K562 (cell line): ENCODE measurements around the gene DBP. TPM values are rescaled to one million over a fixed set of nuclear protein-coding genes. Genes with fewer than 3 reads are reported as not detected.

Experiments
- FOS ChIP-seq: IDR thresholded peaks from 3 replicates; pipeline ENCODE4 v1.6.1; 2011; ENCODE audit not compliant: insufficient read length; ENCODE audit errors: extremely low read depth
- FOSL1 ChIP-seq: fragments of 200-800 bp; sonication (Bioruptor generic); conservative IDR thresholded peaks from 2 replicates; pipeline ENCODE4 v1.6.1; 2016; ENCODE audit warnings: missing genetic modification characterization, missing compliant biosample characterization
- MTA1 ChIP-seq: fragments of 450-650 bp; IDR thresholded peaks from 2 replicates; pipeline ENCODE4 v1.6.1; 2017; ENCODE audit warnings: borderline replicate concordance
- MYBL2 ChIP-seq, 2 experiments: fragments of 450-650 bp in 1 of 2; sonication (generic) in 1 of 2; formaldehyde crosslinking in 1 of 2; IDR thresholded peaks; 2 replicates each; pipeline versions ENCODE4 v1.6.1 to v1.8.1; 2017 to 2022; ENCODE audit warnings: borderline replicate concordance in 1 of 2, inconsistent platforms in 1 of 2, low read depth in 1 of 2, mild to moderate bottlenecking in 1 of 2, missing genetic modification reagents in 1 of 2, moderate library complexity in 1 of 2
- NR2C2 ChIP-seq, 2 experiments: fragments of 200-800 bp in 1 of 2; sonication (Bioruptor generic) in 1 of 2; sonication (generic) in 1 of 2; formaldehyde crosslinking in 1 of 2; IDR thresholded peaks; 2 replicates each; pipeline versions ENCODE4 v1.6.1 to v1.8.0; 2016 to 2022; ENCODE audit warnings: mild to moderate bottlenecking in 1 of 2, missing compliant biosample characterization in 1 of 2, missing genetic modification characterization in 1 of 2, missing genetic modification reagents in 1 of 2
- NRF1 ChIP-seq, 2 experiments: fragments of 450-650 bp; IDR thresholded peaks in 1 of 2; conservative IDR thresholded peaks in 1 of 2; 2 replicates each; pipeline ENCODE4 v1.6.1; 2014; ENCODE audit warnings: mild to moderate bottlenecking in 2 of 2
- PTRF ChIP-seq: fragments of 450-650 bp; IDR thresholded peaks from 2 replicates; pipeline ENCODE4 v1.6.1; 2016; ENCODE audit warnings: mild to moderate bottlenecking, missing genetic modification characterization, missing compliant biosample characterization
- ZNF24 ChIP-seq: fragments of 450-650 bp; IDR thresholded peaks from 2 replicates; pipeline ENCODE4 v1.6.1; 2016
- polyA plus RNA-seq, 8 experiments: library from polyadenylated mRNA; depleted of rRNA in 4 of 8; stranded (reverse) in 5 of 8; unstranded in 3 of 8; fragments of >200 nt; fragmentation: Nextera tagmentation in 2 of 8; fragmentation: Illumina TruSeq in 1 of 8; extraction: Ambion mirVana in 2 of 8; extraction: Trizol in 1 of 8; gene quantifications; 2 replicates each; pipeline versions ENCODE4 v1.2.1 to v1.2.3, GENCODE V29; 2011 to 2014; ENCODE audit warnings: inconsistent platforms in 1 of 8, missing spikeins in 1 of 8
- total RNA-seq, 7 experiments: library from RNA; depleted of rRNA in 6 of 7; stranded (reverse); fragments of >200 nt in 6 of 7; fragmentation: Illumina TruSeq in 2 of 7; extraction: Trizol in 2 of 7; gene quantifications; 2 replicates each; pipeline versions ENCODE4 v1.2.1 to v1.2.3, GENCODE V29; 2011 to 2021; ENCODE audit warnings: low replicate concordance in 1 of 7
- TF ChIP-seq, protein P1 (sequence below): IDR thresholded peaks from 2 replicates; pipeline ENCODE4 v1.6.1; 2012; ENCODE audit warnings: low read depth, low read length, improper control_type of control experiment, borderline replicate concordance
- TF ChIP-seq, protein P2 (sequence below): fragments of 250-450 bp; sonication (Bioruptor Pico); IDR thresholded peaks from 2 replicates; pipeline ENCODE4 v1.8.0; 2022; ENCODE audit warnings: moderate library complexity, mild to moderate bottlenecking, inconsistent platforms
- TF ChIP-seq, protein P3 (sequence below): fragments of 450-650 bp; IDR thresholded peaks from 2 replicates; pipeline ENCODE4 v1.7.1; 2018; ENCODE audit warnings: mild to moderate bottlenecking, low read depth; ENCODE audit not compliant: partially characterized antibody
- TF ChIP-seq, protein P4 (sequence below): sonication (generic); formaldehyde crosslinking; IDR thresholded peaks from 2 replicates; pipeline ENCODE4 v1.4.0; 2020; ENCODE audit warnings: mild to moderate bottlenecking, missing genetic modification reagents
- TF ChIP-seq, protein P5 (sequence below): sonication (generic); formaldehyde crosslinking; IDR thresholded peaks from 2 replicates; pipeline ENCODE4 v1.8.0; 2022; ENCODE audit warnings: mild to moderate bottlenecking, missing genetic modification reagents, borderline replicate concordance

DBP gene
- total and polyA plus RNA-seq, 9 of the 15 experiments (the other 6 are each of a cell fraction or from before 2014, with no cell fraction given), result 0.25 to 5.5 (median 1.8) TPM

DNA sequence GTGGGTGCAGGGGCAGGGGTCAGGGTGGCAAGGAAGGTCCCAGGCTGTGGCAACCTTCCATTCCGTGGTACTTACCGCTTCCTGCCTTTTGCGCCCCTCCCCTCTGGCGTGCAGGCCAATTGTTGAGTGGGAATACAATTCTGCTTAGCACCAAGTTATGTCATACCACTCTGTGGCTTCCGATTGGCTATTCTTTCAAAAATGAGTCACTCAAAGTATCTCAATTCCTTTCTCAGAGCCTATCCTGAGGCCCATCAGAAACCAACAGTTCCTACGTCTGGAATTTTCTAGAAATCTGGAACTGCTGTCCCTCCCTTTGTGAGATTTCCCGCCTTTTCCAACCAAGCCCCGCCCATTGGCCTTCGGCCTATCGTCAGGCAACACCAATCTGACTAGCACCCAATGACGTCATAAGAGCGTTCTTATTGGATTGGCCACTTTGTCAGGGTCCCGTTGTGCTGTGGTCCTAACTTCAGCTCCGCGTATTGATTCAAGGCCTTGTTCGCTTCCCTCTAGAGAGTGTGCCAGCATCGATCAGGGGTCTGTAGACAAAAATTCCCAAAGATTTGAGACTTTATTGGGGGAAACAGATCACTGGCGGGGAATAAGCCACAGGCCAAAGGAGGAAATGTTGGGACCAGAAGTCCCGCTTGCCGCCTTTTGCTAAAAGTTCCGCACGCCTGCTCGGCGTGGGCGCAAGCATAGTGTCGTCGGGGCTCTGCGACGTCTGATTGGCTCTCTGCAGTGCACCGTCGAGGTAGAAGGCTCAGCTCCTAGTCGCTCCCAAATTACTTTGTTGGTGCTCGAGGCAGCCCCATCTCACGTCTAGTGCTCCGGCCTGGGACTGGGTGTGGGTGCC, 23.9 kb upstream of the DBP start (continued):
- TF ChIP-seq, protein P1, sequence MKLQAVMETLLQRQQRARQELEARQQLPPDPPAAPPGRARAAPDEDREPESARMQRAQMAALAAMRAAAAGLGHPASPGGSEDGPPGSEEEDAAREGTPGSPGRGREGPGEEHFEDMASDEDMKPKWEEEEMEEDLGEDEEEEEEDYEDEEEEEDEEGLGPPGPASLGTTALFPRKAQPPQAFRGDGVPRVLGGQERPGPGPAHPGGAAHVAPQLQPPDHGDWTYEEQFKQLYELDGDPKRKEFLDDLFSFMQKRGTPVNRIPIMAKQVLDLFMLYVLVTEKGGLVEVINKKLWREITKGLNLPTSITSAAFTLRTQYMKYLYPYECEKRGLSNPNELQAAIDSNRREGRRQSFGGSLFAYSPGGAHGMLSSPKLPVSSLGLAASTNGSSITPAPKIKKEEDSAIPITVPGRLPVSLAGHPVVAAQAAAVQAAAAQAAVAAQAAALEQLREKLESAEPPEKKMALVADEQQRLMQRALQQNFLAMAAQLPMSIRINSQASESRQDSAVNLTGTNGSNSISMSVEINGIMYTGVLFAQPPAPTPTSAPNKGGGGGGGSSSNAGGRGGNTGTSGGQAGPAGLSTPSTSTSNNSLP, result no peak
- TF ChIP-seq FOSL1 (peak; percentile 84), NRF1 (conservative IDR thresholded peaks at IDR 0.05 in 1 of 2, IDR thresholded peaks at IDR 0.05 in 1 of 2) (peak; percentile 38 to 41; a peak in 2 of 4 replicates), FOS (peak; percentile 78), NR2C2 (CRISPR knock-in tag; IDR thresholded peaks at IDR 0.05) (no peak), NR2C2 (tag; IDR thresholded peaks at IDR 0.05) (peak; percentile 52; the same call in 1 of the 2 replicates), PTRF (no peak), ZNF24 (no peak), MTA1 (0 out of 2 replicates have a peak, but pooled peaks have one; percentile 64), MYBL2 (IDR thresholded peaks at IDR 0.05; ENCODE audit: low read depth) (no peak), MYBL2 (CRISPR knock-in tag; IDR thresholded peaks at IDR 0.05; ENCODE audit: borderline replicate concordance) (no peak)
- TF ChIP-seq, protein P2, sequence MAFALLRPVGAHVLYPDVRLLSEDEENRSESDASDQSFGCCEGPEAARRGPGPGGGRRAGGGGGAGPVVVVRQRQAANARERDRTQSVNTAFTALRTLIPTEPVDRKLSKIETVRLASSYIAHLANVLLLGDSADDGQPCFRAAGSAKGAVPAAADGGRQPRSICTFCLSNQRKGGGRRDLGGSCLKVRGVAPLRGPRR, result no peak
- TF ChIP-seq, protein P3, sequence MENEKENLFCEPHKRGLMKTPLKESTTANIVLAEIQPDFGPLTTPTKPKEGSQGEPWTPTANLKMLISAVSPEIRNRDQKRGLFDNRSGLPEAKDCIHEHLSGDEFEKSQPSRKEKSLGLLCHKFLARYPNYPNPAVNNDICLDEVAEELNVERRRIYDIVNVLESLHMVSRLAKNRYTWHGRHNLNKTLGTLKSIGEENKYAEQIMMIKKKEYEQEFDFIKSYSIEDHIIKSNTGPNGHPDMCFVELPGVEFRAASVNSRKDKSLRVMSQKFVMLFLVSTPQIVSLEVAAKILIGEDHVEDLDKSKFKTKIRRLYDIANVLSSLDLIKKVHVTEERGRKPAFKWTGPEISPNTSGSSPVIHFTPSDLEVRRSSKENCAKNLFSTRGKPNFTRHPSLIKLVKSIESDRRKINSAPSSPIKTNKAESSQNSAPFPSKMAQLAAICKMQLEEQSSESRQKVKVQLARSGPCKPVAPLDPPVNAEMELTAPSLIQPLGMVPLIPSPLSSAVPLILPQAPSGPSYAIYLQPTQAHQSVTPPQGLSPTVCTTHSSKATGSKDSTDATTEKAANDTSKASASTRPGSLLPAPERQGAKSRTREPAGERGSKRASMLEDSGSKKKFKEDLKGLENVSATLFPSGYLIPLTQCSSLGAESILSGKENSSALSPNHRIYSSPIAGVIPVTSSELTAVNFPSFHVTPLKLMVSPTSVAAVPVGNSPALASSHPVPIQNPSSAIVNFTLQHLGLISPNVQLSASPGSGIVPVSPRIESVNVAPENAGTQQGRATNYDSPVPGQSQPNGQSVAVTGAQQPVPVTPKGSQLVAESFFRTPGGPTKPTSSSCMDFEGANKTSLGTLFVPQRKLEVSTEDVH, result peak; percentile 98
- TF ChIP-seq, protein P4, sequence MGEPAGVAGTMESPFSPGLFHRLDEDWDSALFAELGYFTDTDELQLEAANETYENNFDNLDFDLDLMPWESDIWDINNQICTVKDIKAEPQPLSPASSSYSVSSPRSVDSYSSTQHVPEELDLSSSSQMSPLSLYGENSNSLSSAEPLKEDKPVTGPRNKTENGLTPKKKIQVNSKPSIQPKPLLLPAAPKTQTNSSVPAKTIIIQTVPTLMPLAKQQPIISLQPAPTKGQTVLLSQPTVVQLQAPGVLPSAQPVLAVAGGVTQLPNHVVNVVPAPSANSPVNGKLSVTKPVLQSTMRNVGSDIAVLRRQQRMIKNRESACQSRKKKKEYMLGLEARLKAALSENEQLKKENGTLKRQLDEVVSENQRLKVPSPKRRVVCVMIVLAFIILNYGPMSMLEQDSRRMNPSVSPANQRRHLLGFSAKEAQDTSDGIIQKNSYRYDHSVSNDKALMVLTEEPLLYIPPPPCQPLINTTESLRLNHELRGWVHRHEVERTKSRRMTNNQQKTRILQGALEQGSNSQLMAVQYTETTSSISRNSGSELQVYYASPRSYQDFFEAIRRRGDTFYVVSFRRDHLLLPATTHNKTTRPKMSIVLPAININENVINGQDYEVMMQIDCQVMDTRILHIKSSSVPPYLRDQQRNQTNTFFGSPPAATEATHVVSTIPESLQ (CRISPR knock-in tag), result no peak
- TF ChIP-seq, protein P5, sequence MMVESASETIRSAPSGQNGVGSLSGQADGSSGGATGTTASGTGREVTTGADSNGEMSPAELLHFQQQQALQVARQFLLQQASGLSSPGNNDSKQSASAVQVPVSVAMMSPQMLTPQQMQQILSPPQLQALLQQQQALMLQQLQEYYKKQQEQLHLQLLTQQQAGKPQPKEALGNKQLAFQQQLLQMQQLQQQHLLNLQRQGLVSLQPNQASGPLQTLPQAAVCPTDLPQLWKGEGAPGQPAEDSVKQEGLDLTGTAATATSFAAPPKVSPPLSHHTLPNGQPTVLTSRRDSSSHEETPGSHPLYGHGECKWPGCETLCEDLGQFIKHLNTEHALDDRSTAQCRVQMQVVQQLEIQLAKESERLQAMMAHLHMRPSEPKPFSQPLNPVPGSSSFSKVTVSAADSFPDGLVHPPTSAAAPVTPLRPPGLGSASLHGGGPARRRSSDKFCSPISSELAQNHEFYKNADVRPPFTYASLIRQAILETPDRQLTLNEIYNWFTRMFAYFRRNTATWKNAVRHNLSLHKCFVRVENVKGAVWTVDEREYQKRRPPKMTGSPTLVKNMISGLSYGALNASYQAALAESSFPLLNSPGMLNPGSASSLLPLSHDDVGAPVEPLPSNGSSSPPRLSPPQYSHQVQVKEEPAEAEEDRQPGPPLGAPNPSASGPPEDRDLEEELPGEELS, result no peak
